HCT116 (cell line): ENCODE measurements around the gene FBXL17. TPM values are rescaled to one million over a fixed set of nuclear protein-coding genes. Genes with fewer than 3 reads are reported as not detected.

ENCODE experiments used
- ATAC-seq: fragments of 200-7000 bp; cut with Tn5 transposase; 2 replicates; pipeline ENCODE4 v1.9.1; 2020; ENCODE audit warnings: mild to moderate bottlenecking, moderate library complexity
- BruUV-seq: library from RNA; stranded (reverse); fragments of 400-500 nt; replicated peaks from 2 replicates; lab custom pipeline; 2021; lab: Mats Ljungman, UMichigan
- CTCF ChIA-PET: fragments of 300-600 bp; sonication (Branson Sonifier 250); formaldehyde crosslinking; loops from one replicate; lab custom pipeline; 2021; ENCODE audit warnings: antibody characterized with exemption; lab: Charles Lee
- POLR2A ChIA-PET: fragments of 300-600, 350-600 bp; sonication (Branson Sonifier 250); formaldehyde crosslinking; loops from one replicate; lab custom pipeline; 2021; ENCODE audit warnings: antibody characterized with exemption; lab: Charles Lee
- RAD21 ChIA-PET, 2 experiments: fragments of 300-600 bp; sonication (Branson Sonifier 250); formaldehyde crosslinking; loops; one replicate each; lab custom pipeline; 2023; ENCODE audit warnings: low total read pairs in 2 of 2; ENCODE audit not compliant: uncharacterized antibody in 2 of 2, unreplicated experiment in 2 of 2, low non-redundant PET in 1 of 2; lab: Charles Lee
- DNase-seq: peaks from one replicate; pipeline ENCODE4 v3.0.0-alpha.2; 2010; ENCODE audit warnings: low read depth, low spot score
- H2AFZ ChIP-seq: fragments of 200-600 bp; shearing (Covaris generic), sonication (generic); 2 replicates; pipeline ENCODE4 v1.6.1; 2017; ENCODE audit warnings: low read depth, mixed run types, mixed read lengths, antibody characterized with exemption, low read length; ENCODE audit not compliant: poor library complexity, severe bottlenecking
- H3K27ac ChIP-seq: 2 replicates; pipeline ENCODE4 v1.5.1; 2012; ENCODE audit warnings: low read depth, low read length
- H3K27me3 ChIP-seq: fragments of 200-600 bp; sonication (generic); 2 replicates; pipeline ENCODE4 v1.6.1; 2016; ENCODE audit warnings: mixed run types, low read length, mixed read lengths; ENCODE audit not compliant: insufficient read depth
- H3K36me3 ChIP-seq, 2 experiments: fragments of 200-500 bp in 1 of 2; fragments of 200-600 bp in 1 of 2; sonication (Bioruptor generic) in 1 of 2; sonication (generic) in 1 of 2; 2 replicates each; pipeline versions ENCODE4 v1.5.1 to v1.6.1; 2014 to 2016; ENCODE audit warnings: low read length in 2 of 2, inconsistent platforms in 1 of 2, mixed read lengths in 1 of 2, mixed run types in 1 of 2; ENCODE audit not compliant: insufficient read depth in 2 of 2, control insufficient read depth in 1 of 2
- H3K4me1 ChIP-seq, 2 experiments: fragments of 200-600 bp in 1 of 2; sonication (generic) in 1 of 2; 2 replicates each; pipeline versions ENCODE4 v1.5.1 to v1.6.1; 2012 to 2017; ENCODE audit warnings: low read length in 2 of 2, inconsistent platforms in 1 of 2, mild to moderate bottlenecking in 1 of 2, mixed read lengths in 1 of 2, mixed run types in 1 of 2, moderate library complexity in 1 of 2; ENCODE audit not compliant: insufficient read depth in 2 of 2, control insufficient read depth in 1 of 2
- H3K4me2 ChIP-seq: fragments of 200-600 bp; sonication (generic); 2 replicates; pipeline ENCODE4 v1.6.1; 2017; ENCODE audit warnings: mixed run types, low read length, mixed read lengths
- H3K4me3 ChIP-seq, 2 experiments: fragments of 200-600 bp in 1 of 2; sonication (generic) in 1 of 2; replicated peaks in 1 of 2; 2 replicates each; pipeline ENCODE4 v1.5.1; 2011 to 2016; ENCODE audit warnings: low read length in 2 of 2, control low read depth in 1 of 2, low read depth in 1 of 2, mild to moderate bottlenecking in 1 of 2, mixed read lengths in 1 of 2, mixed run types in 1 of 2
- H3K79me2 ChIP-seq: fragments of 200-600 bp; sonication (generic); 2 replicates; pipeline ENCODE4 v1.6.1; 2017; ENCODE audit warnings: mild to moderate bottlenecking, mixed run types, low read length, moderate library complexity, mixed read lengths; ENCODE audit not compliant: insufficient read depth
- H3K9ac ChIP-seq: fragments of 200-600 bp; sonication (generic); 2 replicates; pipeline ENCODE4 v1.6.1; 2016; ENCODE audit warnings: low read length, mixed read lengths
- H3K9me2 ChIP-seq: fragments of 200-600 bp; sonication (generic), shearing (Covaris generic); 2 replicates; pipeline ENCODE4 v1.6.1; 2017; ENCODE audit warnings: mixed run types, mild to moderate bottlenecking, moderate library complexity; ENCODE audit not compliant: insufficient read depth
- H3K9me3 ChIP-seq, 2 experiments: fragments of 200-500 bp in 1 of 2; fragments of 200-600 bp in 1 of 2; sonication (Bioruptor generic) in 1 of 2; sonication (generic) in 1 of 2; 2 replicates each; pipeline ENCODE4 v1.6.1; 2014 to 2017; ENCODE audit warnings: low read length in 2 of 2, mixed read lengths in 2 of 2, inconsistent platforms in 1 of 2, low read depth in 1 of 2, mild to moderate bottlenecking in 1 of 2, mixed run types in 1 of 2, moderate library complexity in 1 of 2; ENCODE audit not compliant: control insufficient read depth in 1 of 2, insufficient read depth in 1 of 2
- H4K20me1 ChIP-seq: fragments of 200-600 bp; sonication (generic), shearing (Covaris generic); 2 replicates; pipeline ENCODE4 v1.6.1; 2017; ENCODE audit warnings: mixed run types, mild to moderate bottlenecking, moderate library complexity; ENCODE audit not compliant: insufficient read depth
- ATF3 ChIP-seq: IDR thresholded peaks from 2 replicates; pipeline ENCODE4 v1.6.1; 2012
- CEBPB ChIP-seq: IDR thresholded peaks from 2 replicates; pipeline ENCODE4 v1.6.1; 2012; ENCODE audit warnings: low read depth
- ELF1 ChIP-seq: IDR thresholded peaks from 2 replicates; pipeline ENCODE4 v1.6.1; 2012; ENCODE audit warnings: low read depth, borderline replicate concordance
- EZH2 ChIP-seq: fragments of 200-600 bp; sonication (generic); IDR thresholded peaks from 2 replicates; pipeline ENCODE4 v1.6.1; 2017; ENCODE audit warnings: antibody characterized with exemption, mixed run types
- EZH2phosphoT487 ChIP-seq: fragments of 200-600 bp; IDR thresholded peaks from 2 replicates; pipeline ENCODE4 v1.6.1; 2018; ENCODE audit warnings: antibody characterized with exemption, borderline replicate concordance
- POLR2A ChIP-seq: IDR thresholded peaks from 2 replicates; pipeline ENCODE4 v1.7.0; 2011; ENCODE audit warnings: borderline replicate concordance; ENCODE audit not compliant: insufficient read depth, insufficient read length; ENCODE audit errors: extremely low read depth
- SIN3A ChIP-seq: IDR thresholded peaks from 2 replicates; pipeline ENCODE4 v1.6.1; 2012; ENCODE audit warnings: low read depth
- SP1 ChIP-seq: IDR thresholded peaks from 2 replicates; pipeline ENCODE4 v1.6.1; 2012; ENCODE audit warnings: low read depth
- SRF ChIP-seq: IDR thresholded peaks from 2 replicates; pipeline ENCODE4 v1.6.1; 2012; ENCODE audit warnings: low read depth
- TCF7L2 ChIP-seq: IDR thresholded peaks from 2 replicates; pipeline ENCODE4 v1.7.0; 2011; ENCODE audit warnings: borderline replicate concordance, inconsistent platforms; ENCODE audit not compliant: insufficient read depth, insufficient read length; ENCODE audit errors: extremely low read depth
- ZFX ChIP-seq: fragments of 450-650 bp; IDR thresholded peaks from 2 replicates; pipeline ENCODE4 v1.6.1; 2017
- ZNF274 ChIP-seq: fragments of 200-500 bp; sonication (Bioruptor generic); IDR thresholded peaks from 2 replicates; pipeline ENCODE4 v1.6.1; 2014; ENCODE audit warnings: mild to moderate bottlenecking, low read depth, low read length, inconsistent platforms
- intact Hi-C: fragments of 100-400 bp; cut with micrococcal nuclease; formaldehyde crosslinking; loops from 2 replicates; pipeline ENCODE4 v1.10.0; 2022
- total RNA-seq: library from RNA; stranded (reverse); gene quantifications from one replicate; pipeline ENCODE4 v1.2.1, GENCODE V29; 2021; ENCODE audit not compliant: unreplicated experiment
- TF ChIP-seq, protein P1 (sequence below): IDR thresholded peaks from 2 replicates; pipeline ENCODE4 v1.6.1; 2011; ENCODE audit warnings: mild to moderate bottlenecking, low read length, moderate library complexity; ENCODE audit not compliant: insufficient replicate concordance; ENCODE audit errors: extremely low read depth

FBXL17 gene
- total RNA-seq, 1 experiment from 2014 or later, result 9.4 TPM

DNA sequence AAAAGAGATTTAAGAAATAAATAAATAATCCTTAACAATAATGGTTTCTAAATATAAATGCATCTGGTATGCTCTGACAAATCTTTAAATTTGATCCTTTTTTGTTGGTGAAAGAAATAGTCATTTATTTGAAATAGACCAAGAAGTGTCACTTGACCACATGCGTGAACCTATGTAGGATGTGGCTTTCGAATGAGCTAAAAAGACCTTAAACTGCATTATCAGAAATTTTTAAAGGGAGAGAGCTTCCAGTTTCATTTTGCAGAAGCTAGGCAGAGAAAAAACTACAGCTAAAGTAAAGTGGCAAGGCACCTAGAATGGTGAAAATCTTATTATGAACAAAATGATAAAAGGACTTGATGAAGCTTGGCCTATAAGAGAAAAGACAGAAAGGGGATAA lies 402.0 kb downstream of the FBXL17 start:
- TF ChIP-seq SIN3A (no peak), TCF7L2 (no peak), ZNF274 (no peak), SRF (no peak), EZH2phosphoT487 (no peak), POLR2A (no peak), CEBPB (no peak), ATF3 (no peak), ZFX (no peak), EZH2 (no peak), SP1 (no peak), ELF1 (no peak)
- Histone ChIP-seq H2AFZ (no peak overlapping the region), H3K79me2 (no peaks in the 10 kb centered on the region), H3K36me3 (no peaks in the 10 kb centered on the region), H3K4me2 (no peak overlapping the region), H3K27me3 (no peaks in the 10 kb centered on the region), H3K9ac (no peak overlapping the region), H3K4me3 (no peak overlapping the region), H4K20me1 (no peaks in the 10 kb centered on the region), H3K9me3 (no peaks in the 10 kb centered on the region), H3K4me1 (no peaks in the 10 kb centered on the region; a peak in 1 of 4 replicates), H3K9me2 (no peaks in the 10 kb centered on the region), H3K27ac (no peak overlapping the region)
- CTCF ChIA-PET, result no interaction called here
- RAD21 ChIA-PET, result no interaction called here
- POLR2A ChIA-PET, result no interaction called here
- ATAC-seq (no peak), DNase-seq (no peak)
- intact Hi-C loops, result no loop called here
- no TSS peak for BruUV-seq

DNA sequence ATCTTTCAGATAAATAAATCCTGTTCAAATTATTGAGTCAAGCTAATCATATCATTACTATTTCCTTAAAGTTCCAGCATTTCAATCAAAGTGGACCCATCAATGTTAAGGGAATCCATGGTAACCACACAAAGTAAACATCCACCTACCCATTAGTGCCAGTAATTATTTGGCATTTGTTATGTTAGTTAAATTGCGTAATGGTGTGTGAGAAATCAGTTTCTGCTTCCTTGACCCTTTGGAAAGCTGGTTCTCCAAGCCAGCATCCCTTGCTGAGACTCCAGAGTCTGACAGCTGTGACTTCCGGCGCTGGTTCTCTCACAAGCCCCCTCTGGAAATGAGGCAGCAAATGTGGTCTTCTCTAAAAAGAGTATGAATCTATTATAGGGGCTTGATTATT lies 402.6 kb downstream of the FBXL17 start:
- H3K9ac ChIP-seq, result no peak overlapping the region
- ChIA-PET POLR2A (no interaction called here), RAD21 (no interaction called here), CTCF (no interaction called here)
- H2AFZ ChIP-seq, result no peak overlapping the region
- TF ChIP-seq, protein P1, sequence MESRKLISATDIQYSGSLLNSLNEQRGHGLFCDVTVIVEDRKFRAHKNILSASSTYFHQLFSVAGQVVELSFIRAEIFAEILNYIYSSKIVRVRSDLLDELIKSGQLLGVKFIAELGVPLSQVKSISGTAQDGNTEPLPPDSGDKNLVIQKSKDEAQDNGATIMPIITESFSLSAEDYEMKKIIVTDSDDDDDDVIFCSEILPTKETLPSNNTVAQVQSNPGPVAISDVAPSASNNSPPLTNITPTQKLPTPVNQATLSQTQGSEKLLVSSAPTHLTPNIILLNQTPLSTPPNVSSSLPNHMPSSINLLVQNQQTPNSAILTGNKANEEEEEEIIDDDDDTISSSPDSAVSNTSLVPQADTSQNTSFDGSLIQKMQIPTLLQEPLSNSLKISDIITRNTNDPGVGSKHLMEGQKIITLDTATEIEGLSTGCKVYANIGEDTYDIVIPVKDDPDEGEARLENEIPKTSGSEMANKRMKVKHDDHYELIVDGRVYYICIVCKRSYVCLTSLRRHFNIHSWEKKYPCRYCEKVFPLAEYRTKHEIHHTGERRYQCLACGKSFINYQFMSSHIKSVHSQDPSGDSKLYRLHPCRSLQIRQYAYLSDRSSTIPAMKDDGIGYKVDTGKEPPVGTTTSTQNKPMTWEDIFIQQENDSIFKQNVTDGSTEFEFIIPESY, result no peak
- no peak for TF ChIP-seq SIN3A
- TF ChIP-seq TCF7L2, result no peak
- no peak for TF ChIP-seq ELF1
- H3K36me3 ChIP-seq, result no peaks in the 10 kb centered on the region
- H3K9me3 ChIP-seq, result no peaks in the 10 kb centered on the region
- H3K4me3 ChIP-seq, result no peak overlapping the region
- DNase-seq (no peak), ATAC-seq (no peak)
- H3K27me3 ChIP-seq, result no peaks in the 10 kb centered on the region
- no peaks in the 10 kb centered on the region for H3K4me1 ChIP-seq
- H3K27ac ChIP-seq, result no peak overlapping the region
- H4K20me1 ChIP-seq, result no peaks in the 10 kb centered on the region
- intact Hi-C loops, result no loop called here
- H3K9me2 ChIP-seq, result no peaks in the 10 kb centered on the region
- BruUV-seq, result no TSS peak
- H3K4me2 ChIP-seq, result no peak overlapping the region
- H3K79me2 ChIP-seq, result no peaks in the 10 kb centered on the region
